KG1 (cell line): ENCODE data around the gene CLPTM1.
"Not testable (repeated sequence)": the region's sequence is repeated elsewhere in the genome, so short reads cannot be mapped to it uniquely, and the experiment has no call there.

Experiments used
- DNase-seq: peaks from one replicate; lab custom pipeline; 2025; lab: John Stamatoyannopoulos, UW

The CLPTM1 gene

DNA sequence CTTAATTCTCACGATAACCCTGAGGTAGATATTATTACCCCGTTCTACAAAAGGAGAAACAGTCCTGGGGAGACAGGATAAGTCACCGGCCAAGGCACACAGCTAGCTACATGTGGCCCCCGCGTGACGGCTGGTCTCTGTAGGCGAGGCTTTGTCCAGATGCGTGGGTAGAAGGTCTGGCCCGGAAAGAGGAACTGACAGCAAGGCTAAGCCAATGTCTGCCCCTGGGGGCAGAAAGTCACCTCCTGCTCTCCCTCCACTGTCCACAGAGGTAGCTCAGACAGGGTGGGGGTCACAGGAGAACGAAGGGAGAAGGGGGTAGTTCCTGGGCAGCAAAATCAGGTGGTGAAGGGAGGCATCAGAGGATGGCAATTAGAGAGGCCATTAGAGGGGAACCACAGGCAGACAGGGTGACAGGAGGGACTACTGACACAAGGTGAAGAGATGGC lies 11.4 kb upstream of the CLPTM1 start:
- DNase-seq, result peak; percentile 49

DNA sequence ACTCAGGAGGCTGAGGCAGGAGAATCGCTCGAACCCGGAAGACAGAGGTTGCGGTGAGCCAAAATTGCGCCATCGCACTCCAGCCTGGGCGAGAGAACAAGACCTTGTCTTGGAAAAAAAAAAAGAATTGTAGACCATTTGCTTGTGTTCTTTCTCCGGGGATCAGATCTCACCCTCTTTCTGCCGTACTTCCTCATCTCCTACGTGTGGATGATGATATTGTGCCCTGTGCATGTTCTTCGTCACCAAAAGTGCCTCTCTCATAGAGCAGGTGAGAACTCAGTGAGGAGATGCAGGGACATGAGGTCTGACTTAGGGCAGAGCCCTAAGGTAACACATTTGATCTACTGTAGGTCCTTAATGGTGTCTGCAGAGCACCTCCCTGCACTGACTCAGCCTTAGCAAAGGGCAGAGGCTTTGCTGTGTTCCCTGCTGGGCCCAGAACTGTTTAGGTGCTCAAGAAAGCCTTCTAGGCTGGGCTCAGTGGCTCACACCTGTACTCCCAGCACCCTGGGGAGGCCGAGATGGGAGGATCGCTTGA lies 8.1 kb upstream of the CLPTM1 start:
- no peak for DNase-seq

DNA sequence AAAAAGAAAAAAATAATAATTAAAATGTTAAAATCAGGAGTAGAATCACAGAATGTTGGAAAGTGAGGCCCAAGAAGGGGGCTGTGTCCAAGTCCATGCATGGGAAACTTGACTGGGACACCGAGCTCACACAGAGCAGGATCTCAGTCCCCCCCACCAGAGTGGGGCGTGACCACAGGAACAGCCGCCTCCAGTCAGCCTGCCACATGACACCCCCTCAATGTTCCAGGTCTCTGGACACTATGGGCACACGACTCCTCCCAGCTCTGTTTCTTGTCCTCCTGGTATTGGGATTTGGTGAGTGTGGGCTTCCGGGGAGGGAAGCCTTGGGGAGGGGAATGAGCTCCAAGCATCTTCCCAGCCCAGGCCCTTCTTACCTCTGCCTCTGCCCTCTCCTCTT lies 6.9 kb upstream of the CLPTM1 start:
- no peak for DNase-seq

DNA sequence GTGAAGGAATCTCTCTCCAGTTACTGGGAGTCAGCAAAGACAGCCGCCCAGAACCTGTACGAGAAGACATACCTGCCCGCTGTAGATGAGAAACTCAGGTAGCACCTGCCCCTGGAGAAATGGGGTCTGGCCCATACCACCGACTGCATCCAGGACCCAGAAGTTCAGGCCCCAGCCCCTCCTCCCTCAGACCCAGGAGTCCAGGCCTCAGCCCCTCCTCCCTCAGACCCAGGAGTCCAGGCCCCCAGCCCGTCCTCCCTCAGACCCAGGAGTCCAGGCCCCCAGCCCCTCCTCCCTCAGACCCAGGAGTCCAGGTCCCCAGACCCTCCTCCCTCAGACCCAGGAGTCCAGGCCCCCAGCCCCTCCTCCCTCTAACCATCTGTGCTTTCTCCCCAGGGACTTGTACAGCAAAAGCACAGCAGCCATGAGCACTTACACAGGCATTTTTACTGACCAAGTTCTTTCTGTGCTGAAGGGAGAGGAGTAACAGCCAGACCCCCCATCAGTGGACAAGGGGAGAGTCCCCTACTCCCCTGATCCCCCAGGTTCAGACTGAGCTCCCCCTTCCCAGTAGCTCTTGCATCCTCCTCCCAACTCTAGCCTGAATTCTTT lies 6.3 kb upstream of the CLPTM1 start:
- no peak for DNase-seq

DNA sequence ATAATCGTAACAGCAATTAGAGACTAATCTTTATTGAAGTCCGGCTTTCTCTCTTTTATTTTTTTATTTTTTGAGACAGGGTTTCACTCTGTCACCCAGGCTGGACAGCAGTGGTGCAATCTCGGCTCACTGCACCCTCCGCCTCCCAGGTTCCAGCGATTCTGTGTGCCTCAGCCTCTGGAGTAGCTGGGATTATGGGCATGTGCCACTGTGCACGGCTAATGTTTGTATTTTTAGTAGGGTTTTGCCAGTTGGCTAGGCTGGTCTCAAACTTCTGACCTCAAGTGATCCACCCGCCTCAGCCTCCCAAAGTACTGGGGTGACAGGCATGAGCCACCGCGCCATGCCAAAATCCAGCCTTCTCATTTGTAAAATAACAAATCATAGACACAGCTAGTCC lies 5.6 kb upstream of the CLPTM1 start:
- DNase-seq, result no peak

DNA sequence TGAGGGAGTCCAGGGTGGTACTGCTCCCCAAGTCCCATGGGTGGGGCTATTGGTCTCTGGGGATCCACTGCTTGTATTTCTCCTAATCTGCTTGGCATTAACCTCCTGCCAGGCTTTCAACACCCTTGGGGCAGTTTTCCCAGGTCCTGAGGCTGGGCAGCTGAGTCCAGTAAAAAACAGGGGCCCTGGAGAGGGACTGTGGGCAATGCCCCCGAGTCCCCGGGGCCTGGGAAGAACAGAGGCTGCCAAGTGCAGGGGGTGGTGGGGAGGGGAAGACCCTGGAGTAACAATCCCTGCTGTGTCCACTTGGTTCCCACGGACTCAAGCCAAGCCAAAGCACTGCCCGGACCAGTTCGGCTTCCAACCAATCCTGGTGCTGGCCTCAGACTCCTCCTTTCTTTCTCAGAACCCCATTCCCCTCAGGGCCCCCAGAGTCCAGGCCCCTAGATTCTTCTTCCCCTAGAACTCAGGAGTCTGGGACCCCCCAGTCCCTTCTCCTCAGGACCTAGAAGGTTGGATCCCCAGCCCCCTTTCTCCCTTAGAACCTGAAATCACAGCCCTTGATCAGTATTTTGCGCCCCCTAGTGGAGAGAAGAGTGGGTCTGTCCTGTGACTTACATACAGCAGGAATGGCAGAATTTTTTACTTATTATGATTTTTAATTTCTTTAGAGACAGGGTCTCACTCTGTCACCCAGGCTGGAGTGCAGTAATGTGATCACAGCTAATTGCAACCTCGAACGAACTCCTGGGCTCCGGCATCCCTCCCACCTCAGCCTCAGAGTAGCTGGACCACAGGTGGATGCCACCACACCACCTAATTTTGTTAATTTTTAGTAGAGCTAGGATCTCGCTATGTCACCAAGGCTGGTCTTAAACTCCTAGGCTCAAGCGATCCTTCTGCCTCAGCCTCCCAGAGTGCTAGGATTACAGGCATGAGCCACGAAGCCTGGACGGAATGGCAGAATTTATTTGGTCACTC lies 3.7 kb upstream of the CLPTM1 start:
- DNase-seq, result peak; percentile 44

DNA sequence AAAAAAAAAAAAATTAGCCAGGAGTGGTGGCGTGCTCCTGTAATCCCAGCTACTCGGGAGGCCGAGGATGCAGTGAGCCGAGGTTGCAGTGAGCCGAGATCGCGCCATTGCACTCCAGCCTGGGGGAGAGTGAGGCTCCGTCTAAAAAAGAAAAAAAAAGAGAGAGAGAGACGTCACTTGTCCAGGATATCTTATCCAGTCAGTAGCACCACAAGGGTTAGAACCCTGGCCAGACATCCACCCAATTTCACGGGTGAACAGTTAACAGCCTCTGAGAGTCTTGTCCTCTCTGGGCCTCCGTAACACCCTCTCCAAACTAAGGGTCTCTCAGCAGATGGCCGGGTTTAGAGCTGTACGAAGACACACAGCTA lies 917 bp upstream of the CLPTM1 start:
- DNase-seq, result no peak

DNA sequence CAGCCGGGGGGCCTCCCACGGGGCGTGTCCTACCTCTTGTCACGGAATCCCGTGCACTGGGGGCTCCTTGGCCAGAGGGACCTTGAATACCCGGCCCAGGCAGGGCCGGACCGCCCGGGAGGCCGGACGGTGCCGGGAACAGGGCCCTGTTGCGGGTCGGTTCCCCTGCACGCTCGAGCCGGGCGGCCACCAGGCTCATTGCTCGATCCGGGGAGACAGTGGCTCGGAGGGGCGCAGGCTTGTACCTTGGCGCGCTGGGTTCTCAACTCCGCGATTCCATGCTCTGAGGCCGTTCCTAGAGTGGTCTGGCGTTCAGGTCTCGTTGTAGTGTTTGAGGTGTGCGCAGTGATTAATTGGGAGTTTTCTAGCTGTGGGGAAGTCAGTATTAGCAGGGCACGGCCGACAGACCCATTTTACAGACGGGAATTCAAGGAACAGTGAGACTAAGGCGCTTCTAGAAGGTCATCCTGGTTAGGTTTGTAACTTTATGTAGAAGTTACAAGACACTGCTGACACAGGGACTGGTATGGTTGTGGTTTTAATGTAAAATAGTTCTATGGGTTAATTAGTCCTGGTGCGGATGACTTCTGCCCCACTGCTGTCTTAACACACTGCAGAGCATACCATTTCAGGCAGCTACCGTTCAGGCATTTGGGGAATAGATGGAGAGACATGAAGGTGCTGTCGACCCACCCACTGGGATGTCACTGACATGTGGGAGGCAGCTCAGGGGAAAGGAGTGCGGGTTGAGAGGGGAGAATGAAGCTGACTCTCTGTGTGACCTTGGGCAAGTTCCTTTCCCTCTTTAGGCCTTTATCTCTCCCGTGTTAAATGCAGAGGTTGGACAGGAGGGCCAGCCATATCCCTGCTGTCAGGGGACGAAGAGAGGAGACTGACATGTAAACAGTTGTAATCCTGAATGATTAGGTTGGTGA lies 592 bp downstream of the CLPTM1 start:
- DNase-seq, result no peak

DNA sequence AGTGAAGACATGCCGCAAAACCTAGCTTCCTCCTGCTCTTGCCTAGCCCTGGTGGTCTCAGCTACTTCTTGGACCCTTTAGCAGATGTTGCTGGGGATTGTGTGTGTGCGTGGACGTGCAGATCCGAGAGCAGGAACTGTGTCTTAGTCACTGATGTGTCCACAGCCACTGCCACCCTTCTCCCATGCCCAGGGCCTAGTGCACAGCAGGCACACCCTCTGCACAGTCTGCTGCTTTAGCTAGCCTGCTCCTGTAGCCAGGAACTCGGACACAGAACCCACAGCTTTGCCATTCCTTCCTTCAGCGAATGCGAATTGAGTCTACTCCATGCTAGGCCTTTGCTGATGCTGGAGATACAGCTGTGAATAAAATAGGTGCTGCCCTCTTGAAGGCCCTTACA lies 2.3 kb downstream of the CLPTM1 start:
- no peak for DNase-seq

DNA sequence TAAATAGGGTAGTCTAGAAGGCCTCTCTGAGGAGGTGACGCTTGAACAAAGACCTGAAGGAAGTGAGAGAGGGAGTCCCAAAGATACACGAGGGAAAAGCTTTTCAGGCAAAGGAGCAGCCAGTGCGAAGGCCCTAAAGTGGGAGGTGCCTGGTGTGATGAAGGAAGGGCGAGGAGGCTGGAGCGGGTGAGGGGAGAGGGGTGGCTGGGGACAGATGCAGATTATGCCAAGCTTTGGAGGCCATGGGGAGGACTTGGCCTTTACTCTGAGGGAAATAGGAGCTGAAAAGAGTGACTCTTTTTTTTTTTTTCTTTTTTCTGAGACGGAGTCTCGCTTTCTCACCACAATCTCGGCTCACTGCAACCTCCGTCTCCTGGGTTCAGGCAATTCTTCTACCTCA lies 2.9 kb downstream of the CLPTM1 start:
- DNase-seq, result no peak

DNA sequence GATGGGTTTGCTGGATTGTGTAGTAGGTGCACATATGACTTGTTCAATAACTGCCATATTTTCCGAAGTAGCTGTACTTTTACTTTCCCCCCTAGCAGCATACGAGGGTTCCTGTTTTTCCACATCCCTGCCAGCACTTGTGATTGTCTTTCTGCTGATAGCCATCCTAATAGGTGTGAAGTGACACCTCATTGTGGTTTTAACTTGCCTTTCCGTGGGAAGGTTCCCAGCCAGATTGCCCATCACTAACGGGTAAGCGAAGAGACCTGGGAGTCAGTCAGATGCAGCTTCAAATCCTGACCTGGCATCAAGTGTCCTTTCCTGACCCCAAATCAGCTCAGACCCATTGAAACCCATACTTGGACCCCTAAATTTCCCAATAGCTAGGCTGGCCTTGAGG lies 4.5 kb downstream of the CLPTM1 start:
- DNase-seq, result no peak

DNA sequence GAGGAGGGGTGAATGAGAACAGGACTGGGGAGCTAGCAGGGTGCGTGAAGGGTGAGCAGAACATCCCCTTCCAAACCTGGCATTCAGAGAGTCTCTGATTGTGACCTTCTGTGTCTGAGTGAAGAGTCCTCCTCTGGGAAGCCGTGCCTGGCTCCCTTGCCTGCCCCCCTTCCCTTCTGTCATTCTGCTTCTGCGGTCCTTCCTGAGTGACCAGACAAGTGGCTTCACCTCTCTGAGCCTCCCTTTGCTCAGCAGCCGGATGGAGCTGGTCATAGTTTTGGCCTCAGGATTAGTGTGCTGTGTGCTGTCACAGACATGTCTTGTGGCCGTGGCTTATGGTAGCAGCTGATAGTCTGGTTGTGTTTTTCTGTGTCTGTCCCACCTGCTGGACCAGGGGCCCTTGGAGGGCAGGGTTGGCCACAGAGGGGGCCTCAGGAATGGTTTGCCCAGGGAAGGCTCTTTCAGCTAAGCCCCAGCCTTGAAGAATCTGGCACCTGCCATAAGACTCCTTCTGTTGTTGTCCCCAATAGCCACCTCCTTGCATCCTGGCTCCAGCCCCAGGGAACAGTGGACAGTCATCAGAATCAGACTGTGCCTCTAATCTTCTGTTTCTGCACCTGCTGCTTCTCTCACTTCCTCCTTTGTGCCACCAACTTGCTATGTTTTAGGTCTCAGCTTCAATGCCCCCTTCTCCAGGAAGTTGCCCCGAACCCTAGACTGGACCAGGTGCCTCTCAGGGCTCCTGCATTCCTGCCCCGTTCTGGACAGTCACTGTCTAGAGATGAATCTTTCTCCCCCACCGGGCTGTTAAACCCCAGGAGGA lies 5.9 kb downstream of the CLPTM1 start:
- DNase-seq, result no peak

DNA sequence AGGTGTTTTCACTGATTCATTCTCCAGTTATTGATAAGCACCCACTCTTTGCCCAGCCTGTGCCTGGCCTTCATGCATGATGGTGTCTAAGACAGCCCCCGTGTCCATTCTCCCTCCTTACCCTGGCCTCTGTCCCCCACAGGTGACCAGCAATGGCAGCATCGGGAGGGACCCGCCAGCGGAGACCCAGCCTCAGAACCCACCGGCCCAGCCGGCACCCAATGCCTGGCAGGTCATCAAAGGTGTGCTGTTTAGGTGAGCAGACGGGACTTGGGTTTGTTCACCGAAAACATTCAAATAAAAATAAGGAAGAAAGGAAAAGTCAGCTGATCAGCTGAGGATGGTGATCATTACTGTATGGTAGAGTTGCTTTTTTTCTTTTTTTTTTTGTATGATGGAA lies 6.6 kb downstream of the CLPTM1 start:
- DNase-seq, result no peak

DNA sequence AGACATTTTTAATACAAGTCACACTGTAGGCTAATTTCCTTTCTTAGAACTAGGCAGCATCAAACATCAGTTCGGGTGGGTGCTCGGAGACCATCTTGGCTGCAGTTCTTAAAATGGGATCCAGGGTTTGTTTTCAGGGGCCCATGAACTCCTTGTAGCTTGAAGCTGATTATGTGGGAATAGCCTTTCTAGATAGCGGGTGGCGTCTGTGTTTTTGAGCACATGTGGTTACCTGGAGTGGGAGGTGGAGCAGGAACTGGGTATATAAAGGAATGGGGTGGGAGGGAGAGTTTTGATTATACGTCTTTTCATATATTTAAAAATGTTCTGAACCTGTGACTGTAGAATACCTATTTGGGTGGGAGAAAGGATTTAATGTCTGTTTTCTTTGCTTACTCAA lies 12.9 kb downstream of the CLPTM1 start:
- no peak for DNase-seq

DNA sequence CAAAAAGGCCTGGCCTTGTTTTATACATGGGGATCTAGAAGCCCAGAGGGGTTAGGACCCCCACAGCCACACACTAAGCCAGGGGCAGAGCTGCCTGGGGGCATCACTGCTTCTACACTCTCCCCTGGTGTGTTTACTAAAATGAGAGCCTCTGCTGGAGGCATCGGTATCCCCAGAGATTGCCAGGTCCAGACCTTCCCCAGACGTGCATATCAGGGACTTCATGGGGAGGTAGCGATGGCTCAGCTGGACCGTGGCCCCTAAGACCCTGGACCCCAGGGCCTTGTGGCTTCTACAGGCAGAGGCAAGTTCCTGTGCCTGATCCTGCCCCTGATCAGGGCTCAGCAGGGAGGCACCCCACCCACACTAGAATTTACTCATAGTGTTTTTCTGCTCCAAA lies 13.5 kb downstream of the CLPTM1 start:
- DNase-seq, result no peak

DNA sequence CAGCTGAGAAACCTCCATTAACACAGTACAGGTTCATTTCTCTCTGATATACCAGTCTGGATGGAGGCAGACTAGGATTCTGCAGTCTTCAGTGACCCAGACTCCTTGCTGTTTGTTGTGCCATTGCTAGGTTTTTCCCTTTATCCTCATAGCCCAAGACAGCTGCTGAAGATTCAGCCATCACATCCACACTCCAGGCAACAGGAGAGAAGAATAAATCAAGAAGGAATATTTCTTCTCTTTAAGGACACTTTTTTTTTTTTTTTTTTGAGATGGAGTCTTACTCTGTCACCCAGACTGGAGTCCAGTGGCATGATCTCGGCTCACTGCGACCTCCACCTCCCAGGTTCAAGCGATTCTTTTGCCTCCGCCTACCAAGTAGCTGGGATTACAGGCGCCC lies 14.3 kb downstream of the CLPTM1 start:
- no peak for DNase-seq

DNA sequence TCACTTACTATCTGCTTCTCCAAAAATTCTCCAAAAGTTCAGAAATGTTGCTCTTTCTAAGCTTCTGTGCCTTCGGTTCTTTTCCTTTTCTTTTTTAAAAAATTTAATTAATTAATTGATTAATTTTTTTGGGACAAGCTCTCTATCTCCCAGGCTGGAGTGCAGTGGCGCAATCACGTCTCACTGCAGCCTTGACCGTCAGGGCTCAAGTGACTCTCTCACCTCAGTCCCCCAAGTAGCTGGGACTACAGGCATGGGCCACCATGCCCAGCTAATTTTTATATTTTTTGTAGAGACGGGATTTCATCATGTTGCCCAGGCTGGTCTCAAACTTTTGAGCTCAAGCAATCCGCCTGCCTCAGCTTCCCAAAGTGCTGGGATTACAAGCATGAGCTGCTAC lies 16.3 kb downstream of the CLPTM1 start:
- not testable (repeated sequence) for DNase-seq

DNA sequence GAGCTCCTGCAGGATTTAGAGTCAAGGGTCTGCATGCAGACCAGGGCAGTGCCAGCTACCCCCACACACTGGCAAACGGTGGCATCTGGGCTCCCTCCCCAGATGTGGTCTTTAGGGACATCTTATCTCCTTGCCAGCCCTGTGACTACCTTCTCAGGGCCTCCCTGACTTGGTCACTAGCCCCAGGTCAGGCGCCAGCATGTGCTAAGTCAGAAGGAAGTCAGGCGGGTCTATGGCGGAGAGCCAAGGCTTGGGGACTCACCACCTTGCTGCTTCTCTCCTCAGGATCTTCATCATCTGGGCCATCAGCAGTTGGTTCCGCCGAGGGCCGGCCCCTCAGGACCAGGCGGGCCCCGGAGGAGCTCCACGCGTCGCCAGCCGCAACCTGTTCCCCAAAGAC lies 17.6 kb downstream of the CLPTM1 start:
- no peak for DNase-seq

DNA sequence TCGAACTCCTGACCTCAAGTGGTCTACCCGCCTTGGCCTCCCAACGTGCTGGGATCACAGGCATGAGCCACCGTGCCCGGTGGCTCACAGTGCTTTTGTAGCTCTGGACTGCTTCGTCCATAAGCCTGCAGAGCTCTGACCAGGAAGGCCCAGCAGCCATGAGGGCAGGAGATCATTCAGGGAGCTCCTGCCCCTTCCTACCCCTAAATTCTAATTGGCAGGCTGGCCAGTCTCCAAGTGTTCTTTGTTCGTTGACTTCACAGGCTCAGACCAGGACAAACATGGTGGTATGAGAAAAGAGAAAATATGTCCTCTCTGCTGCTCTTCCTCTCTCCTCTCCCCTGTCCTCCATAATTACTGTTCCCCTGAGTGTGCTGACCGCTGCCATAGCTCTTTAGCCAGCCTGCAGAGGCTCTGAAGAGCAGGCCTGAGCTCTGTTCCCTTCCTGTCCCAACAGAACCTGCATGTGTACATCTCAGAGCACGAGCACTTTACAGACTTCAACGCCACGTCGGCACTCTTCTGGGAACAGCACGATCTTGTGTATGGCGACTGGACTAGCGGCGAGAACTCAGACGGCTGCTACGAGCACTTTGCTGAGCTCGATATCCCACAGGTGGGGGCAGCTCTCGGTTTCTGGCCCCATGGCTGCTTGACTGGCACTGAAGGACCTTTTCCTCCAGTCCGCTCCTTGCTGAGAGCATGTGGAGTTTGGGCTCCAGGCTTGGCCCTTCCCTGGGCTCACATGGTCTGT lies 19.0 kb downstream of the CLPTM1 start:
- DNase-seq, result no peak

DNA sequence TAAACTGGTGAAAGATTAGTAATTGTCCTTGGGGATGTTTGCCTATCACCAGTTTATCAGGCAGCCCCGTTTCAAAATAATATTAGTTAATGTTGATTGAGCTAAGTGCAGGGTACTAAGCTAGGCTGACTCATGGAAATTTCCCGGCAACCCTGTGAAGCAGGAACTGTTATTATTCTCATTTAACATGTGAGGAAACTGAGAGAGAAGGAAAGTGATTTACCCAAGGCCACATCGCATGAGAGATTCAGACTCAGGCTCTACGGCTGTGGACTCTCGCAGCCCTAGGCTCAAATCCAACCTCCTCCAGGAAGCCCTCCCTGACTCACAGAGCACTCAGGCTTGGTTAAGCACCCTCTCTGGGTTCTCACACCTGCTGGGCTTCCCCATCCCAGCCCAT lies 19.7 kb downstream of the CLPTM1 start:
- no peak for DNase-seq

DNA sequence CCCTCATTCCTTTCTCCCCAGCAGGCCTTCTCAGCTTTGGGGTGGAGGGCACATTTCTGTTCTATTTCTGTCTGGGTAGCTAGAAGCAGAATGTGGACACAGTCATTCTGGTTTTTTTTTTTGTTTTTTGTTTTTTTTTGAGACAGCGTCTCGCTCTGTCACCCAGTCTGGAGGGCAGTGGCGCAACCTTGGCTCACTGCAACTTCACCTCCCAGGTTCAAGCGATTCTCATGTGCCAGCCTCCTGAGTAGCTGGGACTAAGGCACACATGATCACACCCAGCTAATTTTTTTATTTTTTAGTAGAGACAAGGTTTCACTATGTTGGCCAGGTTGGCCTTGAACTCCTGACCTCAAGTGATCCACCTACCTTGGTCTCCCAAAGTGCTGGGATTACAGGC lies 20.3 kb downstream of the CLPTM1 start:
- no peak for DNase-seq
